ENCODE data around the gene VSX1.
A peak's percentile ranks its signal among the peaks of the same experiment; 100 is the strongest.

Gene VSX1

DNA sequence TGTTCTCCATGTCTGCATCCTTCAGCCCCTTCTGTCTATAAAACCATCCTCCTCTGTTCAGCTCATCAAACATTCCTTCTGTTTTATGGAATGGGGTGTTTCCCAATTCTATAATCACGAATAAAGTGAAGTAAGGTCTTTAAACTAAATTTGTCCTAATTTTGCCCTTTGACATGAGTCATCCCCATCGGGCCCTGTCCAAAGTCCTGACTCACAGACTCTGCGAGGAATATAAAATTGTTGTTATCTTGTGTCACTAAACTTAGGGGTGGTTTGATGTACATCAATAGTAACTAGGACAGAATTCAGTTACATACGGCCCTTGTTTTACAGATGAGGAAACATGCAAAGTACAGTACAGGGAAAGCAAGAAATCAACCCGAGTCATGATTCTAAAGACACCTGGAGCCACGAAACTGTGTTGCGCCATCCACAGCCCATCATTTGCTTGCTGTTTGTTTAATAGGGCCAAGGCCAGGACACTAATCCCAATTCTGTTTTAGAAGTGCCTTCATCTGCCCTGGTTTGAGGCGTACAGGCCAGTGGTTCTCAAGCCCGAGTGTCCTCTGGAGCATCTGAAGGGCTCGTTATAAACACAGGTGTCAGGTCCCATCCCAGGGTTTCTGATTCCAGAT, 26.8 kb downstream of the VSX1 start:
- no peaks in the 10 kb centered on the region for H3K9me3 Mint-ChIP-seq
- ATAC-seq: no peak
- H3K27me3 Mint-ChIP-seq: no peaks in the 10 kb centered on the region
- H3K4me3 Mint-ChIP-seq: no peak overlapping the region
- H3K4me1 Mint-ChIP-seq: peaks cover 64% of the 10 kb centered on the region
- no peak overlapping the region for H3K27ac Mint-ChIP-seq
- no peaks in the 10 kb centered on the region for H3K36me3 Mint-ChIP-seq (ENCODE audit: low read depth)
- no peak for DNase-seq

GRCh38 chr20:25054096-25054820, 27.7 kb downstream of the VSX1 start:
- DNase-seq (no peak), ATAC-seq (no peak)
- H3K27ac Mint-ChIP-seq: no peak overlapping the region
- H3K4me1 Mint-ChIP-seq: peaks cover 66% of the 10 kb centered on the region
- no peaks in the 10 kb centered on the region for H3K27me3 Mint-ChIP-seq
- H3K9me3 Mint-ChIP-seq: no peaks in the 10 kb centered on the region
- H3K36me3 Mint-ChIP-seq (ENCODE audit: low read depth): no peaks in the 10 kb centered on the region
- H3K4me3 Mint-ChIP-seq: no peak overlapping the region

DNA sequence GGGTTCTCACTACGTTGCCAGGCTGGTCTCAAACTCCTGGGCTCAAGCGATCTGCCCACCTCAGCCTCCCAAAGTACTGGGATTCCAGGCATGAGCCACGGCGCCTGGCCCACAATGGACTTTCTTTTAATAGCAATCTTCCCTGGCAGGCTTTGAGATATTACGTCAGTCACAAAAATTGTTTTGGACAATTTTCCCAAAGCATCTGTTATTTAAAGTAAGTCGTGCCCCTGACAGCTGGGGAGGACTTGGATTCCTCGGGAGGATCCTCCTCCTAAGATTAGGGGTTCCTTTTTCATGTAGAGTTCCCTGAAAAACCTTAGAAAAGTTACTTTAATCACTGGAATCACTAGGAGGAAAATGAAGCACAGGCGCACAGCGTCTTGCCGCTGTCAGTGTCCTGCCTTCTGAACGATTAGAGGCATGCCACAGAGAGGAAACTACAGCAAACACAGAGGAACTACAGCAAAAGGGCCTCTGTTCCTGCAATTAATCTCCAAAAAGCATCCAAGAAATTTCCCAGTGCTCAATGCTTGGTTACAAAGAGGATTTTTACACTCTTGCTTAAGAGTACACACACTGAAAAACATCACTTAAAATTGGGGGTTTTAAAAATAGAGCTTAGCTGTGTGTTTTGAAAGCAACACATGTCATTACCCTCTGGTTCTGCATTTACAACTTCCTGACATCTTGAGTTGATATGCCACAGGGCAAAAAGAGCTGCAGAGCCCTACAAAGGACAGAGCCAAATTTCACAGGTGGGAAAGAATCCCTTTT, 28.5 kb downstream of the VSX1 start:
- Mint-ChIP-seq H3K4me1 (peaks cover 59% of the 10 kb centered on the region), H3K36me3 (ENCODE audit: low read depth) (no peaks in the 10 kb centered on the region), H3K9me3 (no peaks in the 10 kb centered on the region), H3K4me3 (no peak overlapping the region), H3K27me3 (no peaks in the 10 kb centered on the region), H3K27ac (no peak overlapping the region)
- no peak for ATAC-seq
- DNase-seq: no peak

- Mint-ChIP-seq H3K27ac (peak overlapping the region; percentile 39), H3K9me3 (no peaks in the 10 kb centered on the region), H3K4me3 (no peak overlapping the region), H3K27me3 (no peaks in the 10 kb centered on the region), H3K36me3 (ENCODE audit: low read depth) (no peaks in the 10 kb centered on the region), H3K4me1 (peaks cover 59% of the 10 kb centered on the region)
- ATAC-seq (no peak), DNase-seq (no peak)
Measured at GRCh38 chr20:25052255-25053194, 29.4 kb downstream of the VSX1 start.

DNA sequence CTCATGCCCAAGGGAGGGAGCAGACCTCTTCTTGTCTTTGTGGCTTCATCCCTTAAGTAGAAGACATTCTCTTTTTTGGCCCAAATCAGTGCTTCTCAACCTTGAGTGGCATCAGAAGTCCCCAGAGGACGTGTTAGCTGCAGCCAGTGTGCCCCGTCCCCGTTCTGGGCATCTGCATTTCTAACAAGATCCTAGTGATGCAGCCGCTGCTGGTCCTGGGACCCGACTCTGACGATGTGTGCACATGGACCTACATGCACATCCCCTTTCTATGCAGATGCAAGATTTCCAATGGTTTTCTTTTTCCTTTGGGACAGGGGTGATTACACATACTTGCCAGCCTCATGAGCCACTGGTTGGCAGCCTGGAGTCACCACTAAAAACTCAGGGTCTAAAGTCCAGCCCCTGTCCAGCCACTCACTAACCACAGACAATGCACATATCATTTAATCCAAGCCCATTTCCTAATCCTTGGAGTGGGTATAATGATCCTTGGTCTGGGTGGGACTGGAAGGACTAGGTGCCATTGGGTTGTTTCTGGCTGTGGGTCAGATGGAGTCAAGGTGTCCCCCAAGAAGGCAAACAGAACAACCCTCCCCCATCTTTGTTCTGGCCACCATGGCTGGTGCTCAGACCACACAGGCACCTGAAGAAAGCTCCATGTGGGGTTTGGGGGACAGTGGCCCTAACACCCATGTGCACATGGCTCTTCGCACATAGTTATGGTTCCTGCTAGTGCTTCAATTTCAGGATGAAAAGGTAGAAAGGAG, 30.4 kb downstream of the VSX1 start:
- peaks cover 56% of the 10 kb centered on the region for H3K4me1 Mint-ChIP-seq

DNA sequence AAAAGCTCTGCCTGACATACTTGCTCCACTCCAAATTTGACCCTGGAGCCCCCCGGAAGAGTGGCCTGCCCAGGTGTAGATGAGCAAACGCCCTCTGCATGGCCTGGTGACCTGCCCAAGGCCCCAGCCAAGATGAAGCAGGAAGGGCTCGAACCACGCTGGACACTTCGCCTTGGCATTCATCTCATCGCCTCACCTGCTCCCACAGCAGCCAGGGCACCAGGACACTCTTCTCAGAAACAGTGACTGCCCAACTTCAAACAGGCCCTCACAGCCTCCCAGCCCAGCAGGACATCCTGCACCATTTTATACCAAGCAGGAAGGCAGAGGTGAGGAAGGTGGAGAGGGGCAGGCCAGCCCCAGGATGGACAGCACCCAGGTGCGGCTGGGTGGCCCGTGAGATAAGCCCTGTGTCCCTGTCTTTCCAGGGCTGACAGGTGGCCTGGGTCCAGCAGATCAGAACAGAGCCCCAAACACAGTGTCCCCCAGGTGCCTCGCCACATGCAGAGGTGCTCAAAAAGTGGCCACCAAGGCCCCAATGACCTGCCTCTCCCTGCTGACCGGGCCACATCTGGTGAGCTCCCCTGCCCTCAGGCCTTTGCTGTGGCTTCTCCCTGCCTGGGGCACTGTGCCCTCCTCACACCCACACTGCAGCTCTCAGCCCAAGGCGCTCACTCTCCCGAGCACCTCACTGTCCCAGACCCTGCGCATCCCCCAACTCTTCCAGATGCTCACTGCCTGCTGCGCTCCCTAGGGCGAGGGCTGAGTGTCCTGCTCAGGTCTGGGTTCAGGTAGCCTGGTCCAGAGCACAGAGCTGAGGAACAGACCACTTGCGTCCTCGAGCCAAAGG, 31.2 kb downstream of the VSX1 start:
- no peaks in the 10 kb centered on the region for H3K36me3 Mint-ChIP-seq (ENCODE audit: low read depth)
- peaks cover 48% of the 10 kb centered on the region for H3K4me1 Mint-ChIP-seq
- no peaks in the 10 kb centered on the region for H3K9me3 Mint-ChIP-seq
- no peaks in the 10 kb centered on the region for H3K27me3 Mint-ChIP-seq
- no peak for DNase-seq
- ATAC-seq: peak; percentile 30
- H3K4me3 Mint-ChIP-seq: no peak overlapping the region
- no peak overlapping the region for H3K27ac Mint-ChIP-seq

More for the DNA sequence above, 30.4 kb downstream of the VSX1 start:
- DNase-seq: no peak
- ATAC-seq: no peak
- no peak overlapping the region for H3K4me3 Mint-ChIP-seq
- H3K27me3 Mint-ChIP-seq: no peaks in the 10 kb centered on the region
- H3K36me3 Mint-ChIP-seq (ENCODE audit: low read depth): no peaks in the 10 kb centered on the region
- H3K27ac Mint-ChIP-seq: no peak overlapping the region
- H3K9me3 Mint-ChIP-seq: no peaks in the 10 kb centered on the region

GRCh38 chr20:25050082-25050481, 31.9 kb downstream of the VSX1 start:
- Mint-ChIP-seq H3K27ac (no peak overlapping the region), H3K36me3 (ENCODE audit: low read depth) (no peaks in the 10 kb centered on the region)

GRCh38 chr20:25049261-25050060, 32.5 kb downstream of the VSX1 start:
- Mint-ChIP-seq H3K9me3 (no peaks in the 10 kb centered on the region), H3K4me1 (peaks cover 35% of the 10 kb centered on the region), H3K36me3 (ENCODE audit: low read depth) (no peaks in the 10 kb centered on the region), H3K27me3 (no peaks in the 10 kb centered on the region), H3K27ac (no peak overlapping the region), H3K4me3 (no peak overlapping the region)
- DNase-seq (no peak), ATAC-seq (no peak)

More at GRCh38 chr20:25050082-25050481, 31.9 kb downstream of the VSX1 start:
- Mint-ChIP-seq H3K4me3 (no peak overlapping the region), H3K27me3 (no peaks in the 10 kb centered on the region), H3K4me1 (peaks cover 42% of the 10 kb centered on the region), H3K9me3 (no peaks in the 10 kb centered on the region)
- DNase-seq (no peak), ATAC-seq (no peak)

DNA sequence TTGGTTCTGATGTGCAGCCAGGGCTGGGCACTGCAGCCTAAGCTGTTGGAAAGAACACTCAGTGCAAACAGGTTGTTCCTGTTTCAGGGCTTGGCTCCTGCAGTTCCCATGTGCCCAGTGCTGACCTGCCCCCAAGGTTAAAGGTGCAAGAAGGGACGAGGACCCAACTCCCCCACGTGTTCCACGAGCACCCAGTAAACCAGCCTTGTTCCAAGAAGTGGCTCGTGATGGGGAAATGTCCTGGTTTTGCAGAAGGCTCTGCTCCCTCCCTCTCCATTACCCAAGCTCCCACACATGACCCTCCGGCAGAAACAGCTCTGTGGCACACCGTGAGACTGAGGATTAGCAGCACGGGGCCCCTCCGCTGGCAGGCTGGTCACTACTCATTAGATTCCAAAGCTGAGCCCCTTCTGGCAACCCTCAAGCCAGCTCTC, 33.4 kb downstream of the VSX1 start:
- H3K27me3 Mint-ChIP-seq: no peaks in the 10 kb centered on the region

GRCh38 chr20:25047766-25048165, 34.2 kb downstream of the VSX1 start:
- DNase-seq (no peak), ATAC-seq (no peak)
- no peak overlapping the region for H3K4me3 Mint-ChIP-seq
- H3K4me1 Mint-ChIP-seq: peaks cover 27% of the 10 kb centered on the region
- no peak overlapping the region for H3K27ac Mint-ChIP-seq
- no peaks in the 10 kb centered on the region for H3K36me3 Mint-ChIP-seq (ENCODE audit: low read depth)
- H3K9me3 Mint-ChIP-seq: no peaks in the 10 kb centered on the region
- H3K27me3 Mint-ChIP-seq: no peaks in the 10 kb centered on the region

More for the DNA sequence above, 33.4 kb downstream of the VSX1 start:
- ATAC-seq (no peak), DNase-seq (no peak)
- Mint-ChIP-seq H3K9me3 (no peaks in the 10 kb centered on the region), H3K4me3 (no peak overlapping the region), H3K4me1 (peaks cover 28% of the 10 kb centered on the region), H3K27ac (no peak overlapping the region), H3K36me3 (ENCODE audit: low read depth) (no peaks in the 10 kb centered on the region)

DNA sequence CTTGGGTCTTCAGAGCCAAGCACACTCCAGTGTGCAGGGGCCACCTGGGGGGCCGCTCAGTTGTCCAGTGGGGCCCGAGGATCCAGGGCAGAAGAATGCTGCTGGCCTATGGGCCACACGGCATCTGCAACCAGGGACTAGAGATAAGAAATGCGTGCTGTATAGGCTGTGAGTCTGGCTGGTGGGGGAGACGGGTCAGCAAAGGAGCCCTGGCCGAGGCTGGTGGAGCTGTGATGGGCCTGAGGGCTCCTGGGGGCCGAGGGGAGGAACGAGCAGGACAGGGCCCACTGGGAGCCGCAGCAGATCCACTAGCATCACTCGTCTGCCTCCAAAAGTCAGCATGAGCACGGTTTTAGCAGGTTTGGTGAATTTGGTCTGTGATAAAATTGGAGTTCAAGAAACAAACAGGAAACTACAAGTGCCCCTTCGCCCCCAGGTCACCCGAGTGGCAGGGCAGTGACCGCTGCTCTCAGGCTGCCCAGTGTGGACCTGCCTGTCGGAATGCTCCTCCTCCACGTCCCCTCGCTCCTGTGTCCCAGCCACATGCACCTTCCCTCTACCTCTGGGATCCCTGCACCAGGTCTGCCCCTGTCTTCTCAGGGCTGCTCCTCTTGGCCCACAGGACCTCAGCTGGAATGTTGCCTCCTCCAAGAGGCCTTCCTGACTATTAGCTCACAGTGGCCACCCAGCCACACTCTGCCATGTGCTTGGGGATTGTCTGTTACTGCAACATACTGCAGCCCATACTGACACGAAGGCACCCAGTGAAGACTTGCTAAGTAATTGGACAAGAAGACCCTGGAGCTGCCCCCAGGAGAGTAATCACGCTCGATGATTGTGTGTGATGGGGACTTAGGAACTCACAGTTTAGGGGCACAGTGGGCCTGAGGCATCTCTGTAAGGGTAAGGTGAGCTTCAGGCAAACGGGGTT, 34.9 kb downstream of the VSX1 start:
- Mint-ChIP-seq H3K27me3 (no peaks in the 10 kb centered on the region), H3K27ac (no peak overlapping the region), H3K9me3 (no peaks in the 10 kb centered on the region), H3K36me3 (ENCODE audit: low read depth) (no peaks in the 10 kb centered on the region), H3K4me3 (no peak overlapping the region), H3K4me1 (peaks cover 27% of the 10 kb centered on the region)
- DNase-seq: no peak
- ATAC-seq: no peak

Measured in activated naive CD8-positive, alpha-beta T cell treated with anti-CD3 and anti-CD28 coated beads, Interleukin-2, amount 50 U/mL, for 24 hours (primary cell).